ENCODE data around the gene KMT2C. TPM values are rescaled to one million over a fixed set of nuclear protein-coding genes. Genes with fewer than 3 reads are reported as not detected.

KMT2C gene
- total RNA-seq = 16.8 and 18.5 TPM in 2 replicates

DNA sequence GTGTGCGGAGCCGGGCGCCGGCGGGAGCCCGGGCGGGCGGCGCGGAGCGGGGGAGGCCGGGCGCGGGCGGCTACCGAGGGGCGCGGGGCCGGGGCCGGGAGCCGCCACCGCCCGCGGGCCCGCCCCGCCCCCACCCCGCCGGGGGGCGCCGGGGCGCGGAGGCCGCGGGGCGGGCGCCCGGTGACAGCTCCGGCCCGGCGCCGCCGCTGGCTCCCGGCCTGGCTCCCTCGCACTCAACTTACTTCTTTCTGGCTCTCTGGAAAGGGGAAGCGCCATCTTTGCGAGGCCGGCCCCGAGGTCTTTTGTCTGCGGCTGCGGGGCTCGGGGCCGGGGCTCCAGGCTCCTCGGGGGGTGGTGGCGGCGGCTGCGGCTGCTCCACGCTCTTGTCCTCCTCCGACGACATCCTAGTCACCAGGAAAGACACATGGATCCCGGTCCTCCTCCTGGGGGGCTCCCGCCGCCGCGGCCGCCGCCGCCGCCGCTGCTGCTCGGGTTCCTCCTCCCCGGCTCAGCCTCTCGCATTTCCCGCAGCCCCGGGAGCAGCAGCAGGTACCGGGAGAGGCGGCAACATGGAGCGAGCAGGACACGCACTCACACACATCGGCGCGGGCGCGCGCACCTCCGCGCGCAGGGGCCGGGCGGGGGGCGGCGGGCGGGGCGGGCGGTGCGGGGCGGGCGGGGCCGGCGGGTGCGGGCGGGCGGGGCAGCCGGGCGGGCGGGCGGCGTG, at the start of gene KMT2C:
Gene KMT2C, minus strand, starts transcription at position 620 of the 727 bp plus-strand sequence. Its CDS starts 217 bp downstream, at position 403.

Other genes starting within 250 kb of the KMT2C start
- 4.3 and 6.1 TPM in 2 replicates for gene XRCC2, start 240.1 kb upstream of the KMT2C start, total RNA-seq